GM19463 (cell line): ENCODE data around the gene POMT2.
"Not testable (repeated sequence)": the region's sequence is repeated elsewhere in the genome, so short reads cannot be mapped to it uniquely, and the experiment has no call there.

ENCODE experiments used
- ATAC-seq: cut with Tn5 transposase; IDR thresholded peaks from one replicate; pipeline ENCODE4 v1.9.1; 2021; ENCODE audit warnings: mild to moderate bottlenecking, moderate library complexity; ENCODE audit not compliant: unreplicated experiment

POMT2 gene, protein sequence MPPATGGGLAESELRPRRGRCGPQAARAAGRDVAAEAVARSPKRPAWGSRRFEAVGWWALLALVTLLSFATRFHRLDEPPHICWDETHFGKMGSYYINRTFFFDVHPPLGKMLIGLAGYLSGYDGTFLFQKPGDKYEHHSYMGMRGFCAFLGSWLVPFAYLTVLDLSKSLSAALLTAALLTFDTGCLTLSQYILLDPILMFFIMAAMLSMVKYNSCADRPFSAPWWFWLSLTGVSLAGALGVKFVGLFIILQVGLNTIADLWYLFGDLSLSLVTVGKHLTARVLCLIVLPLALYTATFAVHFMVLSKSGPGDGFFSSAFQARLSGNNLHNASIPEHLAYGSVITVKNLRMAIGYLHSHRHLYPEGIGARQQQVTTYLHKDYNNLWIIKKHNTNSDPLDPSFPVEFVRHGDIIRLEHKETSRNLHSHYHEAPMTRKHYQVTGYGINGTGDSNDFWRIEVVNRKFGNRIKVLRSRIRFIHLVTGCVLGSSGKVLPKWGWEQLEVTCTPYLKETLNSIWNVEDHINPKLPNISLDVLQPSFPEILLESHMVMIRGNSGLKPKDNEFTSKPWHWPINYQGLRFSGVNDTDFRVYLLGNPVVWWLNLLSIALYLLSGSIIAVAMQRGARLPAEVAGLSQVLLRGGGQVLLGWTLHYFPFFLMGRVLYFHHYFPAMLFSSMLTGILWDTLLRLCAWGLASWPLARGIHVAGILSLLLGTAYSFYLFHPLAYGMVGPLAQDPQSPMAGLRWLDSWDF

DNA sequence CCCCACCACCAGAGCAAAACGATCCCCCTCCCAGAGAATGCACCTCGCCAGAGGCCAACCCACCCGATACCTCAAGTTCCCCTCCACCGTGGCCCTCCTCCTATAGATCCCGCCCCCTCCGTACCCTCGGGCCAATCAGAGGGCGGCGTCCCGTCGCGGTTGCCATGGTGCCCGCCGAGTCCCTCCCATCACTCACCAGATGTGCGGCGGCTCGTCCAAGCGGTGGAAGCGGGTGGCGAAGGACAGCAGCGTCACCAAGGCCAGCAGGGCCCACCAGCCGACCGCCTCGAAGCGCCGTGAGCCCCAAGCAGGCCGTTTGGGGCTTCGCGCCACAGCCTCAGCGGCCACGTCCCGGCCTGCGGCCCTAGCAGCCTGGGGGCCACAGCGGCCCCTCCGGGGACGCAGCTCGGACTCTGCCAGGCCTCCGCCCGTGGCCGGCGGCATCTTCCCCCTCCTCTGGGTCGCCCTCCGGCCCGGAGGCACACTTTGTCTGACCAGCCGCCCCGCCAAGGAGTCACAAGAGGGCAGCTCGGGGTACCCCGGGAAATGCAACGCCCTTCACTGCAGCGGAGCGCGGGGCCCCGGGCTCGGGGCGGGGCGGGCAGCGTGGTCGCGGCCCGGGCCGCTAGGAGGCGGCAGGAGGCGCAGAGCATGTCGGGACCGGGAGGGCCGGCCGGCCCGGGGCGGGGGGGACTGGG lies at the start of gene POMT2:
TSS of gene POMT2 (minus strand) at position 646 of the 698 bp plus-strand sequence. CDS start at position 444, 202 bp downstream.
- peak; percentile 69 for ATAC-seq

DNA sequence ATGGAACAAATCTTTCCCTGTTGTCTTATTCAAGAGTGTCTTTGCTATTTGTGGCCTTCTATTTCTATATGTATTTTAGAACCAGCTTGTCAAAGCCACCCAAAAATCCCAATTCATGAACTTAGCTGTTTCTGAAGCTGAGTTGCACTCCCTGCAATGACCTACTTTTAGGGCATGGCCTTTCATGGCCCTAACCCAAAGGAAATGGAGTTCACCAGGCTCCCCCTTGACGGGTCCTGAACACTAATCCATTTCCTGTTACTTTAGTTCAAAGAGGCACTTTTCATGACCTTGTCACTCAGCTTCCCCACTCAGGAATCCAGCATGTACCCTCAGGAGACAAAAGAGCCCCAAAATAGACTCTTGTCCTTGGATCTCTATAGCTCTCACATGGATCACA lies 48.6 kb upstream of the POMT2 start:
- ATAC-seq, result no peak

DNA sequence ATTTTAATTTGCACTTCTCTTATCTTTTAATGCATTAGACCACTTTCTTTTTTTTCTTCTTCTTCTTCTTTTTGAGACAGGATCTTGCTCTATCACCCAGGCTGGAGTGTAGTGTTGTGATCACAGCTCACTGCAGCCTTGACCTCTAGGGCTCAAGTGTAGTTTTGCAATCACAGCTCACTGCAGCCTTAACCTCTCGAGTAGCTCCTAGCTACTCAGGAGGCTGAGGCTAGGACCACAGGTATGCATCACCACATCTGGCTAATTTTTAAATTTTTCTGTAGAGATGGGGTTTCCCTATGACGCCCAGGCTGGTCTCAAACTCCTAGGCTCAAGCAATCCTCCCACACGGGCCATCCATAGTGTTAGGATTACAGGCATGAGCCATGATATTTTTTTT lies 43.5 kb upstream of the POMT2 start:
- peak; percentile 82 for ATAC-seq

DNA sequence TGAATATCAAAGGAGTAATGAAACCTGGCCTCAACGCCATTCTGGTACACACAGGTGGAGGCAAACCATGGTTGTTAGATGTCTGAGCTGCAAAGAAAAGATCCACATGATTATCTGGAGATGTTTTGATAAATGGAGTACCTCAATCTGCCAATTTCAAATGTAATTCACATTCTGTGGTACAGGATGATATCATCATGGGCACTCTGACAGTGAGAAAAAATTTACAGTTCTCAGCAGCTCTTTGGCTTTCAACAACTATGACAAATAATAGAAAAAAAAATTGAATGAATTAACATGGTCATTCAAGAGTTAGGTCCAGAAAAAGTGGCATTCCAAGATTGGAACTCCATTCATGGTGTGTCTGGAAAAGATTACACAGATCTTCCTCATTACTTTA lies 38.9 kb upstream of the POMT2 start:
- ATAC-seq, result no peak

DNA sequence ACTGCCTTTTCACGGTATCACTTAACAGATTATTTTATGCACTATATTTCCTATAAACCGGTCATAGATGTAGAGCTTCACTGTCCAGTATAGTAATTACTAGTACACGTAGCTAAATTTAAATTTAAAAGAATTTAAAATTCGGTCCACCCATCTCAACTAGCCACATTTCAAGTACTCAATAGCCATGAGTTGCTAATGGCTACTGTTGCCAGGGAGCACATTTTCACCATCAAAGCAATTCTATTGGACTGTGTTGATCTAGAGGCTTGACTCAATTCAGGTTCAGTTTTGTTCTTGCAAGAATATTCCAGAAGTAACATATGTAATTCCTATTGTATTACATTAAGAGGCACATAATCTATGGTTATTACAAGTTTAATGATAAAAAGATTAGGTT lies 36.2 kb upstream of the POMT2 start:
- ATAC-seq, result no peak

DNA sequence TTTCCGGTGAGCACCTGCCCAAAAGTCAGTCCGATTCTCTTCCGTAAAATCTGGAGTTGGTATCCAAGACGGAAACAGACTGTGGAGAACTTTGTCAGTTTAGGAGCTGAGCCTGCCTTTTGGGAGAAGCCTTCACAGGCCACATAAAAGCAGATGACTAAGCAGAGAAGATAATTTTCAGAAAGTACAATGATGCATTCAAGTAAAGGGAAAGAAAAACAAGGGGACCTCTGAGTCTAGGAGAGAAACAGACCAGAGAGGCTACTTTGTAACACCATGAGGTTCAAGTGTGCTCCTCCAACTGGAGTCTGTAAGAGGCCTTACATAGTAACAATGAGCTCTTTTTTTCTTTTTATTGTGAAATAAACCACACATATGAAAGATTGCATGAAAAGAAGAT lies 35.1 kb upstream of the POMT2 start:
- no peak for ATAC-seq

DNA sequence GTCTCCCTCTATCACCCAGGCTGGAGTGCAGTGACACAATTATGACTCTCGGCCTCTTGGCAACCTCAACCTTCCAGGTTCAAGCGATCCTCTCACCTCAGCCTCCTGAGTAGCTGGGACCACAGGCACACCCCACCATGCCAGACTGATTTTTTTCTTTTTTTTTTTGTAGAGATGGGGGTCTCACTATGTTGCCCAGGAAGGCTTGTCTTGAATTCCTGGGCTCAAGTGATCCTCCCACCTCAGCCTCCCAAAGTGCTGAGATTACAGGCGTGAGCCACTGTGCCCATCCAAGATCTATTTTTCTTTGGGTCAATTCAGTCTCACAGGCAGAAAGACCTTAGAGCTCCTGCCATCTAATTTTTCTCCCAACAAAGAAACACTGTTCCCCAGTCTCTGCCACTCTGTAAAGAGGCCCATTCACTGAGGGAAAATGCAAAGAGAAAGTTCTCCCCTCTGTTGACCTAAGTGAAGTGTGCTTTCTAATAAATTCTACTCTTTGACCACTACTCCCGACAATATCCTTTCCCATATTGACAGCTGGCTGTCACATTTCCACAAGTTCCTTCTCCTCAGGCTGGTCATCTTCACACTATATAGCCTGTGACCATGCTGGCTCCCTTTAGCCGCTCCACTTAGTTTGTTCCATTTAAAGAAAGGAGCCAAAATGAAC lies 32.9 kb upstream of the POMT2 start:
- ATAC-seq, result no peak

DNA sequence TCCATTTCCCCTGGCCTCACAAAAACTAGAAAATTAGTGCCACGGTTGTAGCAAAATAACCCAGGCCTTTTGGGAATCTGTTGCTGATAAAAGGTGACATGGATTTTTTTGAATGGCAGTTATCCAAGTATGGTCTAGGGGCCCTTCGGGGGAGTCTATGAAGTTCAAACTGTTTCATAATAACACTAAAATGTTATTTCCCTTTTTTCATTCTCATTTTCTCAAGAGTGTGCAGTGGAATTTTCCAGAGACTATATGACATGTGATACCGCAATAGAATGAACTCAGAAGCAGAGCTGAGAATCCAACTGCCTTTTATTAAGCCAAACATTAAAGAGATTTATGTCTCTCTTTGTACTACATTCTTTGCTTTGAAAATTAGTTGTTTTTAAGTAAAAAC lies 27.1 kb upstream of the POMT2 start:
- ATAC-seq, result no peak

DNA sequence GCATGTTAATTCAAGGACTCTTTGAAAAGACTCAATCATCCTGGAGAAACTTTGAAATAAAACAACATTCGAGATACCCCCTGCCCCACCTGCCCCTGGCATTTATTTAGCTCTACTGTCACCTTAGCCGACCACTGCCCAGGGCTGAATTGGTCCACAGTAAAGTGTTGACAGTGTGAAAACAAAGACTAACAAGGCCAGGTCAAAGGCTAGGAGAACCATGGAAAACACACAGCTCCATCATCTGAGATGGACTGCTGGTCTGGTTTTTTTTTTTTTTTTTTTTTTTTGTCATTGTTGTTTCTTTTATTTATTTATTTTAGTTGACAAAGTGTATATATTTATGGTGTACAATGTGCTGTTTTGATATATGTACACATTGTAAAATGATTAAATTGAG lies 25.8 kb upstream of the POMT2 start:
- ATAC-seq, result no peak

DNA sequence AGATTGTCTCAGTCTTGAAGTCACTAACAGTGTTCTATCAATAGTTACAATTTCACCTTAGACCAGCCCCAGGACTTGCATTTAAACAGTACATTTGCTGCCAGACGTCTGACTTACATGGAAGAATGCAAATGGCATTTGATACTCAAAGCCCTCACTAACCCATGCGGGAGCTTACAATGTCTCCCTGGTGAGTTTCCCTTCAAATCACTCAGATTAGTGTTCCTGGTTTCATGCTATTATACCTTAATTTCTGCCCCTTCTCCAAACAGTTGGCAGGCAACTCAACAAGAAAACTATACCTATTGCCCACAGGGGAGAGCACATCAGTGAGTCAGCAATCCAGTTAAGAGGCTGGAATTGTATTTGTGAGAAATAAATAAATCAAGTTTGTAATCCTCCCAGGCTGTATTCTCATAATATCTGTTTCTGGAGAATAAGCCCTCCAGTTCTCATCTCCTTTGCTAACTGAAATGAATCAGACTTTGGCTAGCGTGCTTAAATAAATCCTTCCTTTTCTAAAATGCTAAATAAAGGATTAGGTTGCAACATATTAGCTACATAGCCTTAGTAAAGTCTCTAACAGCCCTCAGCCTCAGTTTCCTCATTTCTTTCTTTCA lies 23.8 kb upstream of the POMT2 start:
- ATAC-seq, result no peak

DNA sequence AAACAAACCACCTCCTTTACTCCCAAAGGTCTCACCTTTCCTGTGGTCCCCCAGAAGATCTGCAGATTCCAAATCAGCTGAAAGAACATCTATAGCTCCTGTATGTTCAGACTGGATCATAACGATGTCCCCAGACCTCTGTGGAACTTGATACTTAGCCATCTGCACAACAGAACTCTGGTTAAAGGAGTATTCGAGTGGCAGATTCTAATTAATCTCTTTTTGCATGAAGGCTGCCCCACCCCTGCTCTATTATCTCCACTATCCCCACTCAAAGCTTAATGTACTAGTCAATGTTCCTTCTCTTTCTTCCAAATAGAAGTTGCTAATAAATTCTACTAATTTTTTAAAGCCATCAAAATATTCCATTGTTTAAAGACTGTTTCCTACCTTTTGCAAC lies 23.0 kb upstream of the POMT2 start:
- ATAC-seq, result no peak

DNA sequence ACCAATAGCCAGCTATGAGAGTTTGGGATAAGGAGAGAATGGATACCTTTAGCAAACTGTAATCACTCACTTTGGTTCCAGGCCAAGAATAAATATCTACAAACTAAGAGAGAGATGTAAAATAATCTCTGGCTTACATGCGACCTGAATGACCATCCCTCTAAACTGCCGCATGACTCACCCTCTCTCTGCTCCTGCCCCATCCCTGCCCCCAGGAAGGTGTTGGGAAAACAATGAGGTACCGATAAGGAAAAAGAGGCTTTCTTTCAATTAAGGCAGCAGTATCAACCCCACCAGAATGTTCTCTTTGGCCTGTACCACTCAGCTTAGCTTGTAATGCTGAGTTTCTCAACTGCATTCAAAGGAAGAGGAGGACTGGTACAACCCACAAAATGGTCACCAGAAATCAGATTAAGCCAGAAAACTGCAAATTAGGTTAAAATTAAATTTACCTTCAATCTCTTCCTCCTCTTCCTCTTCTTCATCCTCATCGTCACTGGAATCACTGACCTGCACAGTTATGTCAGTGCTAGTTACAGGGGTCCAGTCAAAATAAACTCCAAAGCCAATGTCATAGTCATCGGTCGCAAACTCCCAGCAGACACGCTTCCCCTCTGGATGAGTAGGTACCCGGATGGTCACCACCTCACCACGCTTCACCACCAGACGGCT lies 22.2 kb upstream of the POMT2 start:
- no peak for ATAC-seq

DNA sequence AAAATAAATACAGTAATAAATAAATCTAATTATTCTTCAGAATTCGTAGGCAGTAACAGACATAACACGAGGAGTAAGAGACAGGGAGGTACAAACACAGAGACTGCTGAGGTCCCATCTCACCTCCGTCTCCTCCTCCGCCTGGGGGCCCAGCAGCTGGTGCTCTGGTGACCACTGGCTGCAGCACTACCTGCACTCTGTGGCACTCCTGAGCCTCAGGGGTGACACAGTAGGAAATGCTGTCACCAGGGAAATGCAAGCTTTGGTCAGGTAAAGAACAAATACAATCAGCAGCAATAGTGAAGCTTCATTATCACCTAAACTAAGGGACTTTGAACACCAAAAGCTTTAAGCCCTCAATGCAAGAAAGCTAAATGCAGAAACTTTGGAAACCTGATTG lies 19.7 kb upstream of the POMT2 start:
- ATAC-seq, result no peak

DNA sequence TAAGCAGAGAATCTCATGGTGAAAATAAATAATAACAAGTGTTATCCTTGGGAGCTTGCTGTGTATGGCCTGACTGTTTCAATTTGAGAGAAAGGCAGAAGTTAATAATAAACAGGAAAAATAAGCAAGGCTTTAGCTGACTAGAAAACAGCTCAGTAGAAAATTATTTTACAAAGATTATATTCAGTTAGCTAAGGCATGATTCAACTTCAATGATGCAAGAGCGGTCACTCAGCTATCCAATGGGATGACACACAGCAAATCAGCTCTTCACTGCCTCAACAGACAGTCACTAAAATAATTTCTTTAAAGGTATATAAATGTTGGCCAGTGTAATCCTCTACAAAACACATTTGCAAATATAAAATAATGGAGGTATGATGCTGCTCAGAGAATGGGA lies 18.7 kb upstream of the POMT2 start:
- no peak for ATAC-seq

DNA sequence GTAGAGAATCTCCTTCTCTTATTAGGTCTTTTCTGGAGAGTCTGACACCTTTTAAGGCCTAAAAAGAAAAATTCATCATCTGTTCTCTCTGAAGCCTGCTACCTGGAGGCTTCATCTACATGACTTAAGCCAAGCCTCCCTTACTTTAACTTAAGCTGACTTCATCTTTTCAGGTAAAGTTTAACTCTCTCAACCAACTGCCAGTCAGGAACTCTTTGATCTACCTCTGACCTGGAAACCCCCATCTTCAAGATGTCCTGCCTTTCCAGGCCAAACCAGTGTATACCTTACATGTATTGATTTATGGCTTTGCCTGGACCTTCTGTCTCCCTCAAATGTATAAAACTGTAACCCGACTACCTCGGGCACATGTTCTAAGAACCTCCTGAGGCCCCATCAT lies 17.6 kb upstream of the POMT2 start:
- no peak for ATAC-seq

DNA sequence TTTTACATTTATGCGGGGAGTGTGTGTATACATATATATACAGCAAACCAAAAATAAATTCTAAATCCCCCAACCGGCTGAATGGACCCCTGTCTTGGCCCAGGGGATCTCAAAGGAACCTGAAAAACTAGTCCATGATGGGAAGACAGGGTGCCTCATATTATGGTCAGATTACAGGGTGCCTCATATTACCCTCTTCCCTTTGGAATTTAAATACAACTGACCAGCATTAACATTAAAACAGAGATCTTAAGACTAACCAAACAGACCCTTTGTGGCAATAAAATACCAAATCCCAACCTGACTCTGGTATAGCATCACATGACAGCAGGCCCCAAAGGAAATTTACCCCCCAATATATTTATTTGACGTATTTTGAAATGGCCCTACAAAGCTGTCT lies 17.2 kb upstream of the POMT2 start:
- ATAC-seq, result no peak

DNA sequence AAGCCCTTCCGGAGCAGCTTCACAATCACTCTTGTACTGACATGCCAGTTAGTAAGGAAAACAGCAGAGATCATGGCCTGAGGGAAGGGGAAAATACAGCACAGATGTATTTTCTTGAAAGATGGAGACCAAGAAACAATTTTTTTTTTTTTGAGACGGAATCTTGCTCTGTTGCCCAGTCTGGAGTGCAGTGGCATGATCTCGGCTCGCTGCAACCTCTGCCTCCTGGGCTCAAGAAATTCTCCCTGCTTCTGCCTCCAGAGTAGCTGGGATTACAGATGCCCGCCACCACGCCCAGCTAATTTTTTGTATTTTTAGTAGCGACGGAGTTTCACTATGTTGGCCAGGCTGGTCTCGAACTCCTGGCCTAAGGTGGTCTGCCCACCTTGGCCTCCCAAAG lies 16.6 kb upstream of the POMT2 start:
- ATAC-seq, result not testable (repeated sequence)

DNA sequence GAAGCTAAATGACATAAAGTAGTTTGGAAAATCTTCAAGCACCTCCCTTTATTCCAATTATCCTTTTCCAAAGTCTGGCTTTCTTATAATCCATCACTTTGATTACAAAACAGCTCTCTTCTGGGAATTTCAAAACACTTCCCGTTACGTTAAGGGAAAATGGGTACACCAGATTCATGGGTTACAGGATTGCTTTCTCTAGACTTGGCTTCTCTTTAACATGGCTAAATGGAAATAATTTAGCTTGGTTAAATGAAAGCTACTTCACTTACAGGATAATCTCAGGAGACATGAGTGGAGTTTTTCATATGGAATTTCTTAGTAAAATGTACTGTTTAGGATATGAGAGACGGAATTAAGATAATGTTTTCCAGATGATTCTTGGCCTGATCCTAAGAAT lies 14.9 kb upstream of the POMT2 start:
- no peak for ATAC-seq

DNA sequence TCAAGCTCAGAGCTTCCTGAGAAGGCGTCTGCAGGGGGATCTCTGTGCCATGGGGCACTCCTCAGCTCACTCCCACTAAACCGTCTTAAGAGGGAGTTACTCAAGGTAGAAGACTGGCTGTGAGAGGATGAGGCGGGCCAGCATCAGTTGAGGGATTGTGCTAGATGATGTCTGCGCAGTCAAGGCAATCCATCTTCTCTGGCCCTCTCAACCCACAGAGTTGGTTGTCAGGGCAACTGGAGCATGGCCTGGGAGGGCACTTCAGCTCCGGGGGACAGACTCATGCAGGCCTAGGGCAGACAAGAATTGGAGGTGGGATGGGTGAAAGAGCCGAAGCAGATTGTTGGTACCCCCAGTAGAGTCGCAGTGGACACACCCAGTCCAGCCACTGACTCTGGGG lies 9.2 kb upstream of the POMT2 start:
- no peak for ATAC-seq

DNA sequence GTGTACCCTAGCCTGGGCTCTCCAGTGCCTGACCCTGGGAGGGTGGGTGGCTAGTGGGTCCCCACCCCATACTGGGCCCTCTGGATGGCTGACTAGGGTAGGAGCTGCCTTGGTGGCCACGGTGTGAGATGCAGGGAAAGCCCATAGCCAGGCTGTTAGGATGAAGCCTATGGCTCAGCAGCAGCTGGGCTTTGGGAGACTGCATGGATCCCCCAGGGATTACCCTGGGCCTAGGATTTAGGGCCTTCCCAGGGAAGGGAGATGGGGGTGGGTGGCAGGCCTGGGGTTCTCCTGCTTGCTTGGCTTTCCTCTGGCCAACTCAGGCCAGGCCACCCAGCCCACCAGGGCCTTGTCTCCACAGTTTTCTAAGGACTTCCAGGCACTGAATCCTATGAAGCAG lies 6.4 kb upstream of the POMT2 start:
- ATAC-seq, result no peak
